Measurements from ENCODE around the gene ADRA1B.

ADRA1B gene

GRCh38 chr5:159887050-159887449, 29.2 kb upstream of the ADRA1B start:
- H3K9me3 ChIP-seq (ENCODE audit: control insufficient read depth in 1 of 2, low read length in 2 of 2), result no peaks in the 10 kb centered on the region
- no peak overlapping the region for H3K27ac ChIP-seq (ENCODE audit: low read length)
- no peaks in the 10 kb centered on the region for H3K36me3 ChIP-seq (ENCODE audit: control insufficient read depth in 1 of 2, insufficient read depth in 2 of 2, low read length in 2 of 2)
- no peaks in the 10 kb centered on the region for H3K4me1 ChIP-seq (ENCODE audit: control insufficient read depth in 1 of 2, insufficient read depth in 2 of 2, low read length in 2 of 2)
- H3K4me3 ChIP-seq (ENCODE audit: low read depth in 1 of 2, low read length in 2 of 2), result no peak overlapping the region
- H3K27me3 ChIP-seq (ENCODE audit: low read depth, low read length), result no peaks in the 10 kb centered on the region

GRCh38 chr5:159888860-159889259, 27.4 kb upstream of the ADRA1B start:
- H3K9me3 ChIP-seq (ENCODE audit: control insufficient read depth in 1 of 2, low read length in 2 of 2), result no peaks in the 10 kb centered on the region
- H3K27ac ChIP-seq (ENCODE audit: low read length), result no peak overlapping the region
- H3K27me3 ChIP-seq (ENCODE audit: low read depth, low read length), result no peaks in the 10 kb centered on the region
- H3K4me3 ChIP-seq (ENCODE audit: low read depth in 1 of 2, low read length in 2 of 2), result no peak overlapping the region
- no peaks in the 10 kb centered on the region for H3K36me3 ChIP-seq (ENCODE audit: control insufficient read depth in 1 of 2, insufficient read depth in 2 of 2, low read length in 2 of 2)
- no peaks in the 10 kb centered on the region for H3K4me1 ChIP-seq (ENCODE audit: control insufficient read depth in 1 of 2, insufficient read depth in 2 of 2, low read length in 2 of 2)

- H3K9me3 ChIP-seq (ENCODE audit: control insufficient read depth in 1 of 2, low read length in 2 of 2), result no peaks in the 10 kb centered on the region
Observed at GRCh38 chr5:159890141-159890540, 26.1 kb upstream of the ADRA1B start.

GRCh38 chr5:159891371-159891770, 24.9 kb upstream of the ADRA1B start:
- Histone ChIP-seq H3K36me3 (ENCODE audit: control insufficient read depth in 1 of 2, insufficient read depth in 2 of 2, low read length in 2 of 2) (no peaks in the 10 kb centered on the region), H3K4me3 (ENCODE audit: low read depth in 1 of 2, low read length in 2 of 2) (no peak overlapping the region), H3K4me1 (ENCODE audit: control insufficient read depth in 1 of 2, insufficient read depth in 2 of 2, low read length in 2 of 2) (no peaks in the 10 kb centered on the region), H3K27me3 (ENCODE audit: low read depth, low read length) (no peaks in the 10 kb centered on the region), H3K9me3 (ENCODE audit: control insufficient read depth in 1 of 2, low read length in 2 of 2) (no peaks in the 10 kb centered on the region), H3K27ac (ENCODE audit: low read length) (no peak overlapping the region)

More at GRCh38 chr5:159890141-159890540, 26.1 kb upstream of the ADRA1B start:
- no peaks in the 10 kb centered on the region for H3K4me1 ChIP-seq (ENCODE audit: control insufficient read depth in 1 of 2, insufficient read depth in 2 of 2, low read length in 2 of 2)
- H3K27ac ChIP-seq (ENCODE audit: low read length), result no peak overlapping the region
- no peaks in the 10 kb centered on the region for H3K27me3 ChIP-seq (ENCODE audit: low read depth, low read length)
- H3K4me3 ChIP-seq (ENCODE audit: low read depth in 1 of 2, low read length in 2 of 2), result no peak overlapping the region
- no peaks in the 10 kb centered on the region for H3K36me3 ChIP-seq (ENCODE audit: control insufficient read depth in 1 of 2, insufficient read depth in 2 of 2, low read length in 2 of 2)

GRCh38 chr5:159893040-159893695, 23.1 kb upstream of the ADRA1B start:
- Histone ChIP-seq H3K4me1 (ENCODE audit: control insufficient read depth in 1 of 2, insufficient read depth in 2 of 2, low read length in 2 of 2) (no peaks in the 10 kb centered on the region), H3K4me3 (ENCODE audit: low read depth in 1 of 2, low read length in 2 of 2) (no peak overlapping the region), H3K27ac (ENCODE audit: low read length) (no peak overlapping the region), H3K36me3 (ENCODE audit: control insufficient read depth in 1 of 2, insufficient read depth in 2 of 2, low read length in 2 of 2) (no peaks in the 10 kb centered on the region), H3K9me3 (ENCODE audit: control insufficient read depth in 1 of 2, low read length in 2 of 2) (no peaks in the 10 kb centered on the region), H3K27me3 (ENCODE audit: low read depth, low read length) (no peaks in the 10 kb centered on the region)

GRCh38 chr5:159894149-159894720, 22.0 kb upstream of the ADRA1B start:
- no peaks in the 10 kb centered on the region for H3K4me1 ChIP-seq (ENCODE audit: control insufficient read depth in 1 of 2, insufficient read depth in 2 of 2, low read length in 2 of 2)
- no peaks in the 10 kb centered on the region for H3K36me3 ChIP-seq (ENCODE audit: control insufficient read depth in 1 of 2, insufficient read depth in 2 of 2, low read length in 2 of 2)
- H3K4me3 ChIP-seq (ENCODE audit: low read depth in 1 of 2, low read length in 2 of 2), result no peak overlapping the region
- H3K27me3 ChIP-seq (ENCODE audit: low read depth, low read length), result no peaks in the 10 kb centered on the region
- no peak overlapping the region for H3K27ac ChIP-seq (ENCODE audit: low read length)
- no peaks in the 10 kb centered on the region for H3K9me3 ChIP-seq (ENCODE audit: control insufficient read depth in 1 of 2, low read length in 2 of 2)

GRCh38 chr5:159897786-159898393, 18.4 kb upstream of the ADRA1B start:
- Histone ChIP-seq H3K4me3 (ENCODE audit: low read depth in 1 of 2, low read length in 2 of 2) (no peak overlapping the region), H3K4me1 (ENCODE audit: control insufficient read depth in 1 of 2, insufficient read depth in 2 of 2, low read length in 2 of 2) (no peaks in the 10 kb centered on the region), H3K27ac (ENCODE audit: low read length) (no peak overlapping the region), H3K36me3 (ENCODE audit: control insufficient read depth in 1 of 2, insufficient read depth in 2 of 2, low read length in 2 of 2) (no peaks in the 10 kb centered on the region), H3K27me3 (ENCODE audit: low read depth, low read length) (no peaks in the 10 kb centered on the region), H3K9me3 (ENCODE audit: control insufficient read depth in 1 of 2, low read length in 2 of 2) (no peaks in the 10 kb centered on the region)

- H3K27ac ChIP-seq (ENCODE audit: low read length), result no peak overlapping the region
- H3K9me3 ChIP-seq (ENCODE audit: control insufficient read depth in 1 of 2, low read length in 2 of 2), result no peaks in the 10 kb centered on the region
- no peaks in the 10 kb centered on the region for H3K27me3 ChIP-seq (ENCODE audit: low read depth, low read length)
- H3K36me3 ChIP-seq (ENCODE audit: control insufficient read depth in 1 of 2, insufficient read depth in 2 of 2, low read length in 2 of 2), result no peaks in the 10 kb centered on the region
- no peaks in the 10 kb centered on the region for H3K4me1 ChIP-seq (ENCODE audit: control insufficient read depth in 1 of 2, insufficient read depth in 2 of 2, low read length in 2 of 2)
- H3K4me3 ChIP-seq (ENCODE audit: low read depth in 1 of 2, low read length in 2 of 2), result no peak overlapping the region
Observed at GRCh38 chr5:159899067-159900049, 16.9 kb upstream of the ADRA1B start.

- Histone ChIP-seq H3K9me3 (ENCODE audit: control insufficient read depth in 1 of 2, low read length in 2 of 2) (no peaks in the 10 kb centered on the region), H3K27me3 (ENCODE audit: low read depth, low read length) (no peaks in the 10 kb centered on the region), H3K4me3 (ENCODE audit: low read depth in 1 of 2, low read length in 2 of 2) (no peak overlapping the region), H3K4me1 (ENCODE audit: control insufficient read depth in 1 of 2, insufficient read depth in 2 of 2, low read length in 2 of 2) (no peaks in the 10 kb centered on the region), H3K36me3 (ENCODE audit: control insufficient read depth in 1 of 2, insufficient read depth in 2 of 2, low read length in 2 of 2) (no peaks in the 10 kb centered on the region), H3K27ac (ENCODE audit: low read length) (no peak overlapping the region)
Observed at GRCh38 chr5:159901308-159901707, 15.0 kb upstream of the ADRA1B start.

- Histone ChIP-seq H3K27ac (ENCODE audit: low read length) (no peak overlapping the region), H3K4me3 (ENCODE audit: low read depth in 1 of 2, low read length in 2 of 2) (no peak overlapping the region), H3K4me1 (ENCODE audit: control insufficient read depth in 1 of 2, insufficient read depth in 2 of 2, low read length in 2 of 2) (no peaks in the 10 kb centered on the region), H3K9me3 (ENCODE audit: control insufficient read depth in 1 of 2, low read length in 2 of 2) (no peaks in the 10 kb centered on the region), H3K27me3 (ENCODE audit: low read depth, low read length) (no peaks in the 10 kb centered on the region), H3K36me3 (ENCODE audit: control insufficient read depth in 1 of 2, insufficient read depth in 2 of 2, low read length in 2 of 2) (no peaks in the 10 kb centered on the region)
Observed at GRCh38 chr5:159901772-159902171, 14.5 kb upstream of the ADRA1B start.

All from muscle layer of duodenum (tissue), 2 donors.